ENCODE data around the gene KCNT1.

GRCh38 chr9:135741276-135742219, 39.6 kb downstream of the KCNT1 start:
- TF ChIP-seq CTCF (IDR thresholded peaks at IDR 0.05; ENCODE audit: extremely low read depth in 1 of 2, insufficient read depth in 1 of 2, low read depth in 1 of 2, low read length in 2 of 2) (no peak), MAX (IDR thresholded peaks at IDR 0.05; ENCODE audit: insufficient read depth, insufficient read length) (no peak), POLR2AphosphoS5 (IDR thresholded peaks at IDR 0.05; ENCODE audit: insufficient read depth, low read depth, low read length) (no peak), POLR2A (IDR thresholded peaks at IDR 0.05; ENCODE audit: low read depth, low read length) (no peak), JUN (IDR thresholded peaks at IDR 0.05; ENCODE audit: borderline replicate concordance, insufficient read depth, insufficient read length, low read depth) (no peak), EZH2 (IDR thresholded peaks at IDR 0.05; ENCODE audit: borderline replicate concordance, low read depth, low read length, severe bottlenecking) (no peak)
